ENCODE measurements around the gene FSTL4. TPM values are rescaled to one million over a fixed set of nuclear protein-coding genes. Genes with fewer than 3 reads are reported as not detected.

FSTL4 gene
- total and polyA plus RNA-seq, 4 donors: 0.08 to 1.4 (median 0.31) TPM

GRCh38 chr5:133266527-133266878 is 345.8 kb downstream of the FSTL4 start:
- TF ChIP-seq CTCF (IDR thresholded peaks at IDR 0.05; ENCODE audit: control extremely low read depth, extremely low read depth): no peak
- Histone ChIP-seq H3K4me3 (no peak overlapping the region), H3K9ac (ENCODE audit: insufficient read depth in 1 of 2, low read length in 2 of 2) (no peak overlapping the region), H3K4me1 (ENCODE audit: control insufficient read depth in 5 of 5, insufficient read depth in 5 of 5, low read length in 5 of 5) (peaks cover 0 to 3% (median 0%) of the 10 kb centered on the region in 5 donors), H3K27me3 (ENCODE audit: control insufficient read depth in 3 of 3, insufficient read depth in 3 of 3, low read length in 2 of 3) (no peaks in the 10 kb centered on the region), H3K9me3 (ENCODE audit: control insufficient read depth in 4 of 4, insufficient read depth in 3 of 4, low read length in 3 of 4) (peaks cover 0 to 1% (median 0%) of the 10 kb centered on the region in 4 donors), H3K36me3 (ENCODE audit: control insufficient read depth in 4 of 4, insufficient read depth in 4 of 4, low read length in 4 of 4) (no peaks in the 10 kb centered on the region), H3K27ac (ENCODE audit: low read depth in 1 of 2, low read length in 1 of 2) (no peak overlapping the region)
- no peak for ATAC-seq (ENCODE audit: insufficient read depth, low FRiP score)
- 78 to 83% methylated on average over 2 of the region's 2 CpGs for WGBS, 2 donors
- no peak for DNase-seq

GRCh38 chr5:133265720-133266526 is 346.4 kb downstream of the FSTL4 start:
- no peak overlapping the region for H3K4me3 ChIP-seq
- DNase-seq (no peak), ATAC-seq (ENCODE audit: insufficient read depth, low FRiP score) (no peak)
- no peak for TF ChIP-seq CTCF (IDR thresholded peaks at IDR 0.05; ENCODE audit: control extremely low read depth, extremely low read depth)
- WGBS, 2 donors: 78 to 83% methylated on average over 18 of the region's 18 CpGs
- no peak overlapping the region for H3K27ac ChIP-seq (ENCODE audit: low read depth in 1 of 2, low read length in 1 of 2)
- H3K4me1 ChIP-seq (ENCODE audit: control insufficient read depth in 5 of 5, insufficient read depth in 5 of 5, low read length in 5 of 5): peaks cover 0 to 3% (median 0%) of the 10 kb centered on the region in 5 donors
- peaks cover 0 to 1% (median 0%) of the 10 kb centered on the region in 4 donors for H3K9me3 ChIP-seq (ENCODE audit: control insufficient read depth in 4 of 4, insufficient read depth in 3 of 4, low read length in 3 of 4)
- no peaks in the 10 kb centered on the region for H3K27me3 ChIP-seq (ENCODE audit: control insufficient read depth in 3 of 3, insufficient read depth in 3 of 3, low read length in 2 of 3)
- no peaks in the 10 kb centered on the region for H3K36me3 ChIP-seq (ENCODE audit: control insufficient read depth in 4 of 4, insufficient read depth in 4 of 4, low read length in 4 of 4)
- H3K9ac ChIP-seq (ENCODE audit: insufficient read depth in 1 of 2, low read length in 2 of 2): no peak overlapping the region

GRCh38 chr5:133265257-133265656 is 347.1 kb downstream of the FSTL4 start:
- Histone ChIP-seq H3K27ac (ENCODE audit: low read depth in 1 of 2, low read length in 1 of 2) (no peak overlapping the region), H3K27me3 (ENCODE audit: control insufficient read depth in 3 of 3, insufficient read depth in 3 of 3, low read length in 2 of 3) (no peaks in the 10 kb centered on the region), H3K9me3 (ENCODE audit: control insufficient read depth in 4 of 4, insufficient read depth in 3 of 4, low read length in 3 of 4) (peaks cover 0 to 1% (median 0%) of the 10 kb centered on the region in 4 donors), H3K4me3 (no peak overlapping the region), H3K4me1 (ENCODE audit: control insufficient read depth in 5 of 5, insufficient read depth in 5 of 5, low read length in 5 of 5) (peaks cover 0 to 3% (median 0%) of the 10 kb centered on the region in 5 donors), H3K9ac (ENCODE audit: insufficient read depth in 1 of 2, low read length in 2 of 2) (no peak overlapping the region), H3K36me3 (ENCODE audit: control insufficient read depth in 4 of 4, insufficient read depth in 4 of 4, low read length in 4 of 4) (no peaks in the 10 kb centered on the region)
- WGBS, 2 donors: 85 to 88% methylated on average over 5 of the region's 5 CpGs
- TF ChIP-seq CTCF (IDR thresholded peaks at IDR 0.05; ENCODE audit: control extremely low read depth, extremely low read depth): no peak
- DNase-seq (no peak), ATAC-seq (ENCODE audit: insufficient read depth, low FRiP score) (no peak)
